Lung (tissue), 12 donors: ENCODE data around the gene LRPAP1. TPM values are rescaled to one million over a fixed set of nuclear protein-coding genes. Genes with fewer than 3 reads are reported as not detected.

Source experiments
- ATAC-seq: fragments of 200-7000 bp; cut with Tn5 transposase; one replicate; pipeline ENCODE4 v1.9.1; 2020; ENCODE audit warnings: moderate number of reproducible peaks; ENCODE audit not compliant: insufficient read depth, low FRiP score
- DNase-seq, 3 donors: peaks; one replicate each; pipeline ENCODE4 v3.0.0-alpha.2; 2013 to 2017
- H3K27ac ChIP-seq, 2 donors: one replicate each; pipeline ENCODE4 v1.5.1; 2013; ENCODE audit warnings: mild to moderate bottlenecking in 2 of 2, moderate library complexity in 2 of 2, control low read depth in 1 of 2, inconsistent platforms in 1 of 2, low read depth in 1 of 2, low read length in 1 of 2
- H3K27me3 ChIP-seq, 3 donors: one replicate each; pipeline ENCODE4 v1.5.1; 2013; ENCODE audit warnings: low read length in 2 of 3; ENCODE audit not compliant: control insufficient read depth in 3 of 3, insufficient read depth in 3 of 3
- H3K36me3 ChIP-seq, 4 donors: one replicate each; pipeline ENCODE4 v1.5.1; 2013; ENCODE audit warnings: low read length in 4 of 4, mild to moderate bottlenecking in 1 of 4, moderate library complexity in 1 of 4; ENCODE audit not compliant: control insufficient read depth in 4 of 4, insufficient read depth in 4 of 4
- H3K4me1 ChIP-seq, 5 donors: one replicate each; pipeline ENCODE4 v1.5.1; 2013; ENCODE audit warnings: low read length in 5 of 5, mild to moderate bottlenecking in 2 of 5, moderate library complexity in 1 of 5; ENCODE audit not compliant: control insufficient read depth in 5 of 5, insufficient read depth in 5 of 5
- H3K4me3 ChIP-seq: one replicate; pipeline ENCODE4 v1.5.1; 2013; ENCODE audit warnings: mild to moderate bottlenecking, control low read depth, moderate library complexity
- H3K9ac ChIP-seq, 2 donors: one replicate each; pipeline ENCODE4 v1.5.1; 2013; ENCODE audit warnings: low read length in 2 of 2, control low read depth in 1 of 2; ENCODE audit not compliant: insufficient read depth in 1 of 2
- H3K9me3 ChIP-seq, 4 donors: one replicate each; pipeline ENCODE4 v1.5.1; 2013; ENCODE audit warnings: low read length in 3 of 4, mild to moderate bottlenecking in 1 of 4, moderate library complexity in 1 of 4; ENCODE audit not compliant: control insufficient read depth in 4 of 4, insufficient read depth in 3 of 4
- CTCF ChIP-seq: IDR thresholded peaks from 2 replicates; pipeline ENCODE4 v1.5.1; 2012; ENCODE audit warnings: mild to moderate bottlenecking; ENCODE audit errors: control extremely low read depth, extremely low read depth
- WGBS, 2 donors: extraction: QIAGEN DNeasy Blood & Tissue Kit; methylation state at CpG; one replicate each; pipeline ENCODE4 v1.1.7; 2013; 5-methylcytosine and 5-hydroxymethylcytosine counted together
- polyA plus RNA-seq, 2 donors: library from polyadenylated mRNA; stranded (reverse); fragments of 200-250 nt; gene quantifications; one replicate each; pipeline ENCODE4 v1.2.1, GENCODE V29; 2013
- total RNA-seq, 2 donors: library from RNA; depleted of rRNA in 1 of 2; stranded (reverse); fragments of >200 nt in 1 of 2; gene quantifications; one replicate each; pipeline ENCODE4 v1.2.1, GENCODE V29; 2014 to 2021
- donor health status: control.
- donor health status: control.
- donor health status: Bipolar disorder and iron deficiency.
- donor health status: healthy.
- donor health status: DM: yes; HTN: yes; CAD: no.

LRPAP1 gene
- total and polyA plus RNA-seq, 4 donors = 46.1 to 289 (median 208) TPM

- no peak overlapping the region for H3K27ac ChIP-seq
- no peak for ATAC-seq
- no peak overlapping the region for H3K4me3 ChIP-seq
- H3K27me3 ChIP-seq = peaks cover 0 to 43% (median 17%) of the 10 kb centered on the region in 3 donors
- H3K9ac ChIP-seq = no peak overlapping the region
- H3K9me3 ChIP-seq = no peaks in the 10 kb centered on the region
- 36 to 56% methylated on average over 15 of the region's 15 CpGs for whole genome bisulfite sequencing, 2 donors
- no peaks in the 10 kb centered on the region for H3K36me3 ChIP-seq
- peaks cover 0 to 11% (median 3%) of the 10 kb centered on the region in 5 donors for H3K4me1 ChIP-seq
- DNase-seq = no peak
- no peak for TF ChIP-seq CTCF
These were observed 37.8 kb downstream of the LRPAP1 start for GRCh38 chr4:3494462-3494871.

GRCh38 chr4:3493720-3494461 is 38.3 kb downstream of the LRPAP1 start:
- DNase-seq = no peak
- H3K9me3 ChIP-seq = no peaks in the 10 kb centered on the region
- H3K9ac ChIP-seq = no peak overlapping the region
- H3K4me1 ChIP-seq = peaks cover 0 to 11% (median 3%) of the 10 kb centered on the region in 5 donors
- no peak overlapping the region for H3K4me3 ChIP-seq
- H3K27me3 ChIP-seq = peaks cover 0 to 43% (median 17%) of the 10 kb centered on the region in 3 donors
- H3K36me3 ChIP-seq = no peaks in the 10 kb centered on the region
- WGBS, 2 donors = 57% methylated on average over 15 to 20 of the region's 20 CpGs
- TF ChIP-seq CTCF = no peak
- no peak overlapping the region for H3K27ac ChIP-seq
- no peak for ATAC-seq

- ATAC-seq (no peak), DNase-seq (no peak)
- Histone ChIP-seq H3K27ac (no peak overlapping the region), H3K9ac (no peak overlapping the region), H3K4me1 (peaks cover 0 to 11% (median 3%) of the 10 kb centered on the region in 5 donors), H3K4me3 (no peak overlapping the region), H3K36me3 (no peaks in the 10 kb centered on the region), H3K27me3 (peaks cover 0 to 48% (median 17%) of the 10 kb centered on the region in 3 donors), H3K9me3 (no peaks in the 10 kb centered on the region)
- no peak for TF ChIP-seq CTCF
- WGBS, 2 donors = 83 to 87% methylated on average over 54 to 55 of the region's 55 CpGs
These were observed 39.2 kb downstream of the LRPAP1 start for GRCh38 chr4:3492741-3493719.
